Prostate gland (tissue), 2 donors: Measurements from ENCODE around the gene GLB1L.

Source experiments
- CTCF ChIP-seq, 4 experiments: fragments of 200-600 bp in 2 of 4; fragments of 450-650 bp in 2 of 4; sonication (generic) in 2 of 4; IDR thresholded peaks; 1 replicate in 3 of 4; 2 replicates in 1 of 4; pipeline ENCODE4 v1.5.1; 2016 to 2019; ENCODE audit warnings: antibody characterized with exemption in 4 of 4, mild to moderate bottlenecking in 2 of 4, moderate library complexity in 2 of 4
- POLR2A ChIP-seq: fragments of 450-650 bp; IDR thresholded peaks from one replicate; pipeline ENCODE4 v1.6.1; 2016; ENCODE audit warnings: antibody characterized with exemption, mild to moderate bottlenecking

GRCh38 chr2:219216535-219216915 lies 28.7 kb downstream of the GLB1L start:
- TF ChIP-seq CTCF (IDR thresholded peaks at IDR 0.05) (no peak), POLR2A (no peak)
